ENCODE data around the gene TMEM183A.

The TMEM183A gene

DNA sequence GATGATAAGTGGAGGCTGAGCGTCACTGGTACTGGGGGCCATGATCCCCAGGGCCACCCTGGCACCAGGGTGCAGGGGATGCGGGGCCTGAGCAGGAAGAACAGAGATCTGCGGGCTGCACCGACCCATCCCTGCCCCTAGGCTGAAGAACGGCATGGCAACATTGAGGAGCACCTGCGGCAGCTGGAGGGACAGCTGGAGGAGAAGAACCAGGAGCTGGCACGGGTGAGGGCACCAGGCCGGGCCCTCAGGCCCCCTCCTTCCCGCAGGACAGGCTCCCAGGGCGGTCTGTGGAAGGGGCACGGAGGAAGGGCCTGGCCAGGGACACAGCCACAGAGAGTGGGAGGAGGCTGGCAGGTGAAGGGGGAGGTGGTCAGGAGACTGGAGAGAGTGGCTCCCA lies 40.9 kb downstream of the TMEM183A start:
- no peak for DNase-seq

DNA sequence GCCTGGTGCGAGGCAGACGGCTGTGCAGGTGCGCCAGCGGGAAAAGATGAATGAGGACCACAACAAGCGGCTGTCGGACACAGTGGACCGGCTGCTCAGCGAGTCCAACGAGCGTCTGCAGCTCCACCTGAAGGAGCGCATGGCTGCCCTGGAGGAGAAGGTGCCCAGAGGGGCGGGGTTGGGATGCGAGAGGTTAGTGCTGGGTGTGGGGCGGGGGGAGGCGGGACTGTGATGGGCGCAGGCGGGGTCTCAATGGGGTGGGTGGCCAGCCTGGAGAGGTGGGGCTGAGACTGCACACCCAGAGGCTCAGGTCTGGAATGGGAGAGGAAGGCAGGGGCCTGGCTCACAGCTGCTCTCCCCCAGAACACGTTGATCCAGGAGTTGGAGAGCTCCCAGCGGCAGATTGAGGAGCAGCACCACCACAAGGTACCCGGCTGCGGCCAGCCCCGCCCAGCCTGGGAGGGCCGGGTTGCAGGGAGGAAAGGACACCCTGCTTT lies 41.4 kb downstream of the TMEM183A start:
- DNase-seq = peak; percentile 53

DNA sequence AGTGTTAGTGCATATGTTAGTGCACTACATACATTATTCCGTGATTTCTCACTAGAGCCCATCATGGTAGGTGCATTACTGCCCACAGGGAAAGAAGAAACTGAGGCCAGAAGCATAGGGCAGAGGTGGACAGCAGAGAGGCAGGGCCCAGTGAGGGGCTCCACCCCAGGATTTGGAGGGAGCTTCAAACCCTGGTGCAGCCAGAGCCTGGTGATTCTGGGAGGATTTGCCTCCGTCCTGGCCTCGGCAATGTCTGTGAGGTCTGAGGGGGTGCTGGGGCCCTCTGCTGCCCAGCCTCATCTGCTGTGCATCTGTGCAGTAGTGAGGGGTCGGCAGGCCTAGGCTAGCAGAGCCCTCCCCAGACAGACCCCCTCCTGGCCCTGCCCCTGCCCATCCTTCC lies 41.9 kb downstream of the TMEM183A start:
- DNase-seq = no peak

DNA sequence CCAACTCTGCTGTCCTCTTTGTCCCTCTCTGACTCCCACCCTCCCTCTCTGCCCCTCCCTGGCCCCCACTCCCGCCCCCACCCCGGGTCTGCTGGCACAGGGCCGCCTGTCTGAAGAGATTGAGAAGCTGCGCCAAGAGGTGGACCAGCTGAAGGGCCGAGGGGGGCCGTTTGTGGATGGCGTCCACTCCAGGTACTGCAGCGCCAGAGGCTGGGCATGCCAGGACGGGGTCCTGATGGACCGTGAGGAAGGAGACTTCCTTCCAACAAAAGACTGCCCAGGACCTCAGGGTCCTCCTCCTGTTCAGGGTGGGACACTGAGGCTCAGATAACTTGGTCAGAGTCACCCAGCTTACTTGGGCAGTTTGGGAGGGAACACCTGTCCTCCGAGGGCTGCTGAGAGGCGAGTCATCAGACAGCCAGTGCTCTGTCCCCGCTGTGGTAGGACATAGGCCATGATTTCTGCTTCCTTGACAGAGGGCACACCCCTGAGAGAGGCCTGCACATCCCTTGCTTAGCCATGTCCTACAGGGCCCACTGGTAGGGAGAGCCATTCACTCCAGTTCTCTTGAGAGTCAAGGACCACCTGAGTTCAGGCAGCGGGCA lies 42.5 kb downstream of the TMEM183A start:
- no peak for DNase-seq

DNA sequence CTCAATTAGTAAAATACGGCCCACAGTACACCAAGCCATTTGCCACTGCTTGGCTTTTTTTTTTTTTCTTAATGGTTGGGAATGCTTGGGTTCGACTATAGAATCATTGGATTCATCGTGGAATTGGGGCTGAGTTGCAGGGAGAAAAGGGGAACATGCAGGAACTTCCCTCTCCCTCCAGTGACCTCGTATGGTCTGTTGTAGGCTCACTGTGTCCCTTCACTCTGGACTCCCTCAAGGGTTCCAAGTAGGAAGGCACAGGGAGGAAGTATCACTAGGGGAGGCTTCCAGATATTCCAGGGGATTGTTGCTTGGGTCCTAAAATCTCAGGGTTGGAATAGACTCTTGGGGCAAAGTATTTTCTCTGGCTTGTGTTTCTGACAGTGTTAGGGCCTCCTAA lies 43.7 kb downstream of the TMEM183A start:
- no peak for DNase-seq

DNA sequence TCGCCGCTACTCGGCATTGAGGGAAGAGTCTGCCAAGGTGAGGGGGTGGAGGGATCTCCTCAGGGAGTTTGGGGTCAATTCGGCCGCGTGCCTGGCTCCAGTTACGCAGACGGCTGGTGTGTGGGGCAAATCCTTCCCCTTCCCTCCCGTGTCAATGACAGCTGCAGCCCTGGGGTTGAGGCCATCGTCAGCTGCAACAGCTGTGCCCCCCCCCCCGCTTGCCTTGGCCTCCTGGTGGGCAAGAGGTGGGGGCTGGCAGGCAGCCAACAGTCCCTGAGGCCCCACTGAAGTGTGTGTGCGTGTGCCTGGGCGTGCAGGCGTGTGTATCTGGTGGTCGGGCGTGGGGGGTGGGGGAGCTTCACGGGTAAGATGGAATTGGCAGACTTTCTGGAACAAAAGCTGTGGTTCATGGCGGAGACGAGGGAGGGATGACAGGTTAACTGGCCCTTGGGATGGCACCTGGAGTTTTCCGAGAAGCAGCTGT lies 44.7 kb downstream of the TMEM183A start:
- peak; percentile 64 for DNase-seq

DNA sequence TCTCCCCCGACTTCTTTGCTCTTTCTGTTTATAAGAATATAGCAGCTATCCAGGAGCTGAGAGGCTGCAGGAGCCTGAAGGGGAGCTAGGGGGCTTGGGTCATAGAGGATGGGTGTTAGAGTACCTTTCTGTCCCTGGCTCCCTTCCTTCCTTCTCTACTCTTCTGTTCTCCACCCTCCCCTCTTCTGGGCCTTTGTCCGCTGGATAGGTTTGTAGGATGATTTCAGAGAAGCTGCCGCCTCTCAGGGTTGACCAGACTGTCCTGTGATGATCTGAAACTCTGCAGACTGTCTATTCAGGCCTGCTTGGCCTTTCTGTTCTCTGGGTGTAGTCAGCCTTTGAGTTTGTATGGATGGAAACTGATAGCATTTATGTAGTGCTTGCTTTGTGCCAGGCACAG lies 45.4 kb downstream of the TMEM183A start:
- DNase-seq = no peak

DNA sequence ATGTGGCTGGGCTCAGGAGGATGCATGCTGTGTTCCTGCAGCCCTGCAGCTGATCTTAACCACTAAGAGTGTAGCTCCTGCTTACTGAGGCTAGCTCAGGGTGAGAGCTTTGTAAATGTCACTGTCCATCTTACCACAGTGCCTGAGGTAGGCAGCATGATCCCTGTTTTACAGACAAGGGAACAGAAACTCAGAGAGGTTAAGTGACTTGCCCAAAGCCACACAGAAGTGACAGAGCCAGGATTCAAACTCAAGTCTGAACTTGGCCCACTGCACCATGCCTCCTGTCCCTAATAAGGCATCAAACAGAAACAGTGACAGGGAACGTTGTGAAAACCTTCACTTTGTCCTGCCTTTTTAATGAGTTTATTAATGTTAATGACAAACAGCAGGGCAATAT lies 47.0 kb downstream of the TMEM183A start:
- no peak for DNase-seq

DNA sequence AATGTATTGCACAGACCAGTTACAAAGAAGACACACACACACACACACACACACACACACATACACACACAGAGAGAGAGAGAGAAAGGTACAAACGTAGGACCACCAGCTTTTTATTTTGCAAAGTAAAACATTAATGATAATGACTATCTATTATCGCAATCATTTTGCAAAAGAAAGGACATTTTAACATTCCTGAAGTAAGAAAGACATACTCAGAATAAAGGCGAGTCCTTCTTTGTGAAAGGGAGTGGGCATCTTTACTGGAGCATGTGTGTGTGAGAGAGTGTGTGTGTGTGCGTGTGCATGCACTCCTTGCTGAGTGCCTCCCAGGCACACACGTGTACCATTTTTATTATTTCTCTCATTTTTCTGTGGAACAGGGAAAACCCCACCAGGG lies 47.5 kb downstream of the TMEM183A start:
- DNase-seq = no peak

DNA sequence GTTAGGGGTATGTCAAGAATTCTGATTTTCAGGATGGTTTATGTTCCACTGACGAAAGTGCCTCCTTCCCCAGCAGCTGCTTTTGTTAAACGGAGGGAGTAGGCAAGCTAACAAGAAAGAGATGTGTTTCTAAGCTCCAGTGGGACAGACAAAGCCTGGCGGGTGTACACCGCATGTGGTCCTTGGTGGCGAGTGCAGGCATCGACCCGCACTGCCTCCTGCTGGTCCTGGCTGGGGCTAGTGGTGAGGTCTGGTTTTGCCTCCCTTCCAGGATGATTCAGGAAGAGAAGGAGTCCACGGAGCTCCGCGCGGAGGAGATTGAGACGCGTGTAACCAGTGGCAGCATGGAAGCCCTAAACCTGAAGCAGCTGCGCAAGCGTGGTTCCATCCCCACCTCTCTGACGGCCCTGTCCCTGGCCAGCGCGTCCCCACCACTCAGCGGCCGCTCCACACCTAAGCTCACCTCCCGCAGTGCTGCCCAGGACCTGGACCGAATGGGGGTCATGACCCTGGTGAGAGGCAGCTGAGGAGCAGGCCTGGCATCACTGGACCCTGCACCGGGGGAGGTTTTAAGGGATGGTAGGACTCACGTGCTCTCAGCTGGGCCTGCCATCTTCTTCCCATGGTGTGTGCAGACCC lies 48.1 kb downstream of the TMEM183A start:
- DNase-seq = no peak

DNA sequence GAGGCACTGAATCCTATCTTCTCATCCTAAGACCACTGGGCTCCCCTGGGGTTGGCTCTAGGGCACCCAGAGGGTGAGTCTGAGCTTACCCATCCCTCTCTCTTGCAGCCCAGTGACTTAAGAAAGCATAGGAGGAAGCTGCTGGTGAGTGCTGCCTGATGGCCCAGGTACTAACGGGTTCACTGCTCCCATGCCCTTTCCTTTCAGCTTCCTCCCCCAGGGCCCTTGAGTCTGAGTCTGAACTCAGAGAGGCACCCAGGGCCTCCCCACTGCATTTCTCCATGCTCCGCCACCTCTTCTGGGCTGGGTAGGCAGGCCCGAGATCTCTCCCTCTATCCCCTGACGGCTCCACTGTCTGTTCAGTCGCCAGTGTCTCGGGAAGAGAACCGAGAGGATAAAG lies 48.8 kb downstream of the TMEM183A start:
- no peak for DNase-seq

DNA sequence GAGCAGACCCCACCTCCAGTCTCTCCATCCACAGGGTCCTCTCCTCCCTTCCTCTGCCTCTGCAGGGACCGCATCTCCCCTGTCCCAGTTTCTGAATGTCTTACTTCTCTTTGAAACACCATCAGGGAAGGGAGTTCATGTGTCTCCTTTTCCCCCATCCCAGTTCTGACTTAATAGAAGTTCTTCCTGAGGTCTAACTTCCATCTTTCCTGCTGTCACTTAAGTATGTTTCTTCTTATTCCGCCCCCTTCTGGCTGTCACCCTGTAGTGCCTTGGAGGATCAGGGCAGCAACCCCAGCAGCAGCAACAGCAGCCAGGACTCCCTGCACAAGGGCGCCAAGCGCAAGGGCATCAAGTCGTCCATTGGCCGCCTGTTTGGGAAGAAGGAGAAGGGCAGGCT lies 49.3 kb downstream of the TMEM183A start:
- DNase-seq = no peak

DNA sequence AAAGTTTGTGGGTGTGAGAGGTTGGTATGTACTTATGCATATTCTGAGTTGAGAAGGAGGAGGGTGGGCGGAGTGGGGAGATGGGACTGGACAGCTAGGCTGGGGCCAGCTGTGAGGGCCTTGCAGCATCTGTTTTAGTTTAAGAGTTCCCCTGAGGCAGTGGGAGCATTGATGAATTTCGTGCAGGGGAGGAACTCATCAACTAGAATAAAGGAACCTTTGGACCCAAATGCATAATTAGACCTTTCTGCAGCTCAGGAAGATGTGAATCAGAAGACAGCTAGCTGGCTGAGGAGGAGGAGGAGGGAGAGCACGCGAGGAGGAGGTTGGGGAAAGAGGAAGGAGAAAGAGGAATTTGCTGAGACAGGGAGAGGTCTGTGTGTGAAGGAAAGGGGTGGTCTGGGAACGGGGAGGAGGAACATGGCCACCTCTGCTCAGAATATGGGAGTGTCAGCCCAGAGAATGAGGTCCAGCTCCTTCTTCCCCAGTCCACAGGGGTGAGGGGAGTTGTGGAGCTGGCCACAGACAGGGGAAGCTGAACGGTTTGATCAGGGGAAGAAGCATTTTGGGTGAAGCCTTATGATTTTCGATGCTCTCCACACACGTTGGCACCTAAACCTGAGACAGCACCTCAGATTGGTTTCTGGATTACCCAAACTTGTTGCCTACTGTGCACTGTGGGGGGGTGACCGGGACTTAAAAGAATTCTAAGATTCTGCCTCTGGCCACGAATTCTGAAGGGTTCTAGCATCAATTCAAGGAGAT lies 50.9 kb downstream of the TMEM183A start:
- DNase-seq = no peak

DNA sequence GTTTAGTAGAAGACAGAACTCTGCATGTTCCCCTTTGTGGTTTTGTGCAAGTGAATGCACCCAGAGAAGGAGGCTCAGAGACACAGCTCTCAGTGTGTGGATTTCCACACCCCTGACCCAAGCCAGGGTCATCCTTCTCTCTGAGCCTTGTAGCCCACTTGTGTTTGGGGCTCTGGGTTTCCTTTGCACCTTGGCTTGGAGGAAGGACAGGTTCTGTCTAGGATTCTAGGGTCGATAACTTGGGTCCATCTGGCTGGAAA lies 51.4 kb downstream of the TMEM183A start:
- DNase-seq = no peak

DNA sequence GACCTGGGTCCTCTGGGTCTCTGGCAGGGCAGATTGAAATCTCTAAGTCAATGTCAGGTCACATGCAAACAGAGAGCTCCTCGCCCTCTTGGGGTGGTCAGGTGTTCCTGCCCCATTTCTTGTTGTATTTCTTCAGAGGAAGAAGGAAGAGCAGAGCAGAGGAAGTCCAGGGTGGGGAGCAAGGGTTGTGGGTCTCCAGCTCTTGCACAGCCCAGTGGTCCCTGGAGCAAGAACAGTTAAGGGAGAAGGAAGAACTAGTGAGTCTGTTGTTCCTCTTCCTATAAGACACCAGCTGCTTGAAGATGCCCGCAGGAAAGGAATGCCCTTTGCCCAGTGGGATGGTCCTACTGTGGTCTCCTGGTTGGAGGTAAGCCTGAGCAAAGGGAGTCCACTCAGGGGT lies 52.3 kb downstream of the TMEM183A start:
- no peak for DNase-seq

DNA sequence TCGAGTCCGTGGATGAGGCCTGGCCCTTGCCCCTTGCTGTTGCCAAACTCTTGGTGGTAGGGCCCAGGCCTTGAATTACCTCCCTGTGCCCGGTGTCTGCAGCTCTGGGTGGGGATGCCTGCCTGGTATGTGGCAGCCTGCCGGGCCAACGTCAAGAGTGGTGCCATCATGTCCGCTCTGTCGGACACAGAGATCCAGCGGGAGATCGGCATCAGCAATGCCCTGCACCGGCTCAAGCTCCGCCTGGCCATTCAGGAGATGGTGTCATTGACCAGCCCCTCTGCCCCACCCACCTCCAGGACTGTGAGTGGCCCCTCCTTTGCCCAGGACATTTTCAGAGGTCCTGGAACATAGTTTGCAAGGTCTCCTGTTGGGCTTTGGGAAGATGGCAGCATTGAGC lies 52.9 kb downstream of the TMEM183A start:
- DNase-seq = no peak

DNA sequence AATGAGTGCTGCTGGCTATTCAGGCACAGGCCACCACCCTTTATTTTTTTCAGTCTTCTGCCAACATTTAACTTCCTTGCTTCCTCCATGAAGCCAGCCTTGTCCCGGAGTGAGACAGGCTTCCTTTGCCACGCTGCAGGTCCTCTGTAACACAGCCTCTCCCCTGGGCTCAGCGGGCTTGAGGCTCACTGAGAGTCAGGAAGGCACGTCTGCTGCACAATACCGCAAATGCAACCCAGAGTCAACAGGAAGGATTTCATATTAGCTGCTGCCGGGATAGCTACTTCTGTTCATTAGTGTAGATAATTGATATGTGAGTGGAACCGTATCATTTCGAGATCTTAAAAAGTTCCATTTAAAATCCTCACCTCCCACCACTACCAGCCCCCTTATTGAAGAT lies 56.1 kb downstream of the TMEM183A start:
- DNase-seq = no peak

DNA sequence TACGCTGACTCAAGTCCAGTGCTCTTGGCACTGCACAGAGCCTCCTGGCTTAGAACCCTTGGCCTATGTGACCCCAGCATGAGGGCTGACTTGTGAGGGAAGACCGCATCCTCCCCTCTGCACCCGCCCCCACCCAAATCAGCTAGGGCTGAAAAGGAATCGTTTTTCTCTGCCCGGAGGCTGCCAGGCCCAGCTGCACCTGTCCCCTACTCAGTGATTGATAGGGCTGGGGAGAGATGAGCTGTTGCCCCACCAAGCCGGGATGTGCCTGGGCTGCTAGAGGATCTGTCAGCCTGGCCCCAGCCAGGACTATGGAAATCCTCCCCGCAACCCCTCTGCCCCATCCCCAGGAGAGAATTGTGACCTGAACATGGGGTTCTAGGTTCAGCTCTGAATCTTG lies 58.0 kb downstream of the TMEM183A start:
- DNase-seq = no peak

DNA sequence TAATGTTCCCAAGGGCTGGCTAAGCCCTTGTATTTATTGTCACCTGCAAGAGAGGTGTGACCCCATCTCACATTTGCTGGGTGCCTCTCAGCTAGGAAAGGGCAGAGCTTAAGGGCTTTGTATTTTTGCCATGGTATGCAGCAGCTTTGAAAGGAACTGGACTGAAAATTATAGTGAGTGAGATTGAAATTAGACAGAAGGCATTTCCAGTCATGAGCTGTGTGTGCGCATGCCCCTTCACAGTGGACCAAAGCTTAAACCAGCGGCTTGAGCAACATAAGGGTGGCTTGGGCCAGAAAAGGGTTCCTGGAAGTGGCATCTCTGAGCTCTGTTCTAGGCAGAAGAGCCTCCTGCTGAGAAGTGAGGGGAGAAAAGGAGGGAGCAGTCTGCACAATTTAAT lies 58.8 kb downstream of the TMEM183A start:
- no peak for DNase-seq

DNA sequence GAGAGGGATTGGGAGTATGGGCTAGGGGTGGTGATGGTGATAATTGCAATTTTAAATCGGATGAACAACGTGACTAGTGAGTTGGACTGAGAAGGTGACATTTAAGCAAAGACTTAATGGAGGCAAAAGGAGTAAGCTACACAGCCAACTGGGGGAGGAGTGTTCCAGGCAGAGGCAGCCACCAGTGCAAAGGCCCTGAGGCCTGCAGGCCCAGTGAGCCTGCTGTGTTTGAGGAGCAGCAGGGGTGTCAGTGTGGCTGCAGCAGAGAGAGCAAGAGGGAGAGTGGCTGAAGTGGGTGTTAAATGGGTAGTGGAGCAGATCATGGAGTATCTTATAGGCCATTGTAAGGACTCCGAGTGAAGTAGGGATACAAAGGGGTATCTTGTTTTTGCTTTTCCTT lies 59.8 kb downstream of the TMEM183A start:
- DNase-seq = no peak

DNA sequence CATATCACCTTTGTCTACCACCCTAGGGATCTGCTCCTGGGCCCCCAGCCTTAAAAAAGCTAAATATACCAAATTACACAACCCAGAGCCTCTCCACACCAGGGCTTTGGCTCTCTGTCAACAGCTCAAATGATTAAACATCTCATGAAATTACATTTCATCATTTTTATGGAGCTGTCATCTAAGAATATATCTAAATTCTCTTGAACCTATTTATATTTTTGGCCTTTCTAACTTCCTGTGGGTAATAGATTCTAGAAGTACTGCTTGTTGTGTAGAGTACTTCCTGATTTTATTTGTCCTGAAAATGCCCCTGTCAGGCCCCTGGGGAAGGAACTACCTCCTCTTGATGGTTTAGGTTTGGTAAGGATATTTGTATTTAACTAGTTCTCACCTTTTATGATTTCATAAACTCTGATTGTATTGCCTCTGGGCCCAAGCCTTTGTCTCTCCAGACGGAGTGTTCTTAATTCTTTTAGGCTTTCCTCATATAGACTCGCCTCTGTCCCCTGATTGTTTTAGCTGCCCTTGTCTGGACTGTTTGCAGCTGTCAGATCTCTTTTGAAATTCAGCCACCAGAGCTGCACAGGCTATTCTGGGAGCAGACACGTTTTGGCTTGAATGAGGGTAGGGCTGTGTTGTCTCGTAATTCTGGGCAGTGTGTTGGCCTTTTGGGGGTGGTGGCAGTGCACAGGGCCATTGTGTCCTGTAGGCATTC lies 62.0 kb downstream of the TMEM183A start:
- DNase-seq = peak; percentile 46

DNA sequence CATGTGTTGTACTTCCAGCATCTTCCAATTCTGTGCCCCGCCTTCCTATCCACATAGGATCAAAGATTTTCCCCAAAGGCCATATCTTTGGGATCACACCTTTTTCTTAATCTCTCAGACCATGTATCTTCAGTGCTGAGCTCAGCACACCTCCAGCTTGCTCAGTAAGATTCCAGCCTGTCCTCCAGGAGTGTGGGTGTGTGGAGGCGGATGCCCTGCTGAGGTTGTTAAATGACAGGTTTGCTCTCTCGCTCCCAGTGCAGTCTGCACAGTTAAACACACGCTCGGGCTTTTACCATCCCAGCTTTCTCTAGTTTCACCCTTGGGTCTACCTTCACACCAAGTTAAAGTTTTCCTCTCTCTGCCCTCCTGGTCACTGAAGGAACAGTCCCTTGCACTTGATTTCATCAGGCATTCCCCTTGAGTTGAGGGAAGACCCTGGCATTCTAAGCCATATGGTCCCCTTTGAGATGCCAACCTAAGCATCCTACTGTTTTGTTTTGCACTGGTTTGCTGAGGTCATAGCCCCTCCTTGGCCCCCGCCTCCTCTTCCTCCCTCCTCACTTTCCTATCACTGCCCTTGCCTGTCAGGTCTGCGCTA lies 64.9 kb downstream of the TMEM183A start:
- DNase-seq = no peak

DNA sequence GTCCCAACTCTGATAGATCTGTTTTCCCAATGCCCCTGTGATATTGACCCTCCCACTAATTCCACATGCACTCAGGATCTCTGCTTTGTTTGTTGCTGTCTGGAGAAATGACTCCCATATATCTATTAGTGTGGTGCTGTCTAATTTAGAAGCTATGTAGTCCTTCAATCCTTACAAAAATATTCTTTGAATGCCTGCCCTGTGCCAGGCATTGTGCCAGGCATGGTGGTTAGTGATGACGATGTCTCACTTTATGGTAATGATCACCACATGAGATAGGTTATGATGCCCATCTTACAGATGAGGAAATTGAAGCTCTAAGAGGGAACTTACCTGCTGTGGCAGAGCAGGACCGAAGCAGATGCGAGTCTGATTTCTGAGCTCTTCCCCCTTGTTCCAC lies 65.7 kb downstream of the TMEM183A start:
- DNase-seq = no peak

Measured in eye (tissue), 1 donor.